ENCODE data around the gene HOXD11.

Gene HOXD11

GRCh38 chr2:176132205-176133171 is 25.4 kb downstream of the HOXD11 start:
- DNase-seq (ENCODE audit: low read depth): no peak

- no peak for DNase-seq (ENCODE audit: low read depth)
These were observed 26.3 kb downstream of the HOXD11 start for GRCh38 chr2:176133389-176133788.

GRCh38 chr2:176134035-176134434 is 27.0 kb downstream of the HOXD11 start:
- DNase-seq (ENCODE audit: low read depth): no peak

- DNase-seq (ENCODE audit: low read depth): no peak
These were observed 28.0 kb downstream of the HOXD11 start for GRCh38 chr2:176135035-176135440.

GRCh38 chr2:176136374-176137251 is 29.5 kb downstream of the HOXD11 start:
- no peak for DNase-seq (ENCODE audit: low read depth)

GRCh38 chr2:176137252-176137580 is 30.1 kb downstream of the HOXD11 start:
- DNase-seq (ENCODE audit: low read depth): no peak

GRCh38 chr2:176137906-176138305 is 30.8 kb downstream of the HOXD11 start:
- DNase-seq (ENCODE audit: low read depth): no peak

- no peak for DNase-seq (ENCODE audit: low read depth)
These were observed 31.4 kb downstream of the HOXD11 start for GRCh38 chr2:176138526-176138922.

GRCh38 chr2:176138923-176139660 is 32.0 kb downstream of the HOXD11 start:
- no peak for DNase-seq (ENCODE audit: low read depth)

GRCh38 chr2:176139661-176140512 is 32.8 kb downstream of the HOXD11 start:
- no peak for DNase-seq (ENCODE audit: low read depth)

GRCh38 chr2:176140513-176141317 is 33.6 kb downstream of the HOXD11 start:
- peak; percentile 54 for DNase-seq (ENCODE audit: low read depth)

GRCh38 chr2:176142281-176142680 is 35.2 kb downstream of the HOXD11 start:
- DNase-seq (ENCODE audit: low read depth): no peak

- DNase-seq (ENCODE audit: low read depth): no peak
These were observed 38.2 kb downstream of the HOXD11 start for GRCh38 chr2:176145085-176145969.

GRCh38 chr2:176146101-176146500 is 39.0 kb downstream of the HOXD11 start:
- DNase-seq (ENCODE audit: low read depth): no peak

- no peak for DNase-seq (ENCODE audit: low read depth)
These were observed 39.6 kb downstream of the HOXD11 start for GRCh38 chr2:176146645-176147044.

GRCh38 chr2:176147210-176147799 is 40.2 kb downstream of the HOXD11 start:
- DNase-seq (ENCODE audit: low read depth): no peak

- no peak for DNase-seq (ENCODE audit: low read depth)
These were observed 40.9 kb downstream of the HOXD11 start for GRCh38 chr2:176147800-176148496.

GRCh38 chr2:176148751-176149421 is 41.8 kb downstream of the HOXD11 start:
- no peak for DNase-seq (ENCODE audit: low read depth)

All from activated T-cell treated with anti-CD3 and anti-CD28 coated beads for 1 hour (primary cell).